ENCODE measurements around the gene TPST1. TPM values are rescaled to one million over a fixed set of nuclear protein-coding genes. Genes with fewer than 3 reads are reported as not detected.

The TPST1 gene
- total RNA-seq, 4 donors from 2014 or later, result 24.5 to 60.4 (median 28.2) TPM

DNA sequence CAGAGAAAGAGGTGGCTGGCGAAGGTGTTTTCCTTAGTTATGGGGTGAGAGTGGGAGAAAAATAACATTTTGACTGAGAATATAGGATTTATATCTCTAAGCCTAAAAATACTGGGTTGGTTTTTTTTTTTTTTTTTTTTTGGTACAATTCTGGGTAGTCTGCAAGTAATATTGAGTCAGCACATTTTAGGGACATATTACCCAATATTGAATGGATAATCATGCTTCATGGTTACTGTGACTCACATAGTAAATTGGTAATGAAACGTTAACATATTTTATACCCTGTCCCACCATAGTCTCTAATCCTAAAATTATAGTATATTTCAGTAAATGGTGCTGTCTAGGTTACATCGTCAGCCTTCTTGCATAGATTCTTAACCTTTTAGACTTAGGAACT lies 91.4 kb downstream of the TPST1 start:
- Histone ChIP-seq H3K4me3 (replicated peaks in 1 of 3) (no peak overlapping the region), H3K9me3 (no peaks in the 10 kb centered on the region), H3K36me3 (no peaks in the 10 kb centered on the region), H3K27ac (no peak overlapping the region), H3K27me3 (no peaks in the 10 kb centered on the region), H3K4me1 (peaks cover 7% of the 10 kb centered on the region in 2 donors)
- intact Hi-C loops (cut with DNase I), result no loop called here
- no peak for TF ChIP-seq POLR2A (IDR thresholded peaks at IDR 0.05)
- TF ChIP-seq, protein P1, sequence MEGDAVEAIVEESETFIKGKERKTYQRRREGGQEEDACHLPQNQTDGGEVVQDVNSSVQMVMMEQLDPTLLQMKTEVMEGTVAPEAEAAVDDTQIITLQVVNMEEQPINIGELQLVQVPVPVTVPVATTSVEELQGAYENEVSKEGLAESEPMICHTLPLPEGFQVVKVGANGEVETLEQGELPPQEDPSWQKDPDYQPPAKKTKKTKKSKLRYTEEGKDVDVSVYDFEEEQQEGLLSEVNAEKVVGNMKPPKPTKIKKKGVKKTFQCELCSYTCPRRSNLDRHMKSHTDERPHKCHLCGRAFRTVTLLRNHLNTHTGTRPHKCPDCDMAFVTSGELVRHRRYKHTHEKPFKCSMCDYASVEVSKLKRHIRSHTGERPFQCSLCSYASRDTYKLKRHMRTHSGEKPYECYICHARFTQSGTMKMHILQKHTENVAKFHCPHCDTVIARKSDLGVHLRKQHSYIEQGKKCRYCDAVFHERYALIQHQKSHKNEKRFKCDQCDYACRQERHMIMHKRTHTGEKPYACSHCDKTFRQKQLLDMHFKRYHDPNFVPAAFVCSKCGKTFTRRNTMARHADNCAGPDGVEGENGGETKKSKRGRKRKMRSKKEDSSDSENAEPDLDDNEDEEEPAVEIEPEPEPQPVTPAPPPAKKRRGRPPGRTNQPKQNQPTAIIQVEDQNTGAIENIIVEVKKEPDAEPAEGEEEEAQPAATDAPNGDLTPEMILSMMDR (IDR thresholded peaks at IDR 0.05), result no peak
- DNase-seq, result no peak
- WGBS, 2 donors, result 91 to 92% methylated on average over 3 of the region's 3 CpGs

DNA sequence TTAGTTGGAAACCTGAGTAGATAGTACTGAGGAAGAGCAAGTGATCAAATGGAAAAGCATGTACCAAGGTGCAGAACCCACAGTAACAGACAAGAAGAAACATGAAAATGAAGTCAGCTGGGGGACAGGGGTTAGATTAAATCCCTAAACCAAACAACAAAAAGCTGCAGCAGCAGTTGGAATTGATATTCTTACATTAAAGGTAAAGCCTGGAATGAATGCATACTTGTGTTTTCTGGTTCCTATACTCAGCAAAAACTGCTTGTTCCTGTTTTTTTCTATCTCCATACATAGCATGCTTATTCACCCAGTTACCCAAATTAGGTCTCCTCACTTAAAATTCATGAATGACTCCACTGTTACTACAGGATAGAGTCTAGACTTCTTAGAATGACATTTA lies 92.4 kb downstream of the TPST1 start:
- Histone ChIP-seq H3K36me3 (no peaks in the 10 kb centered on the region), H3K4me3 (replicated peaks in 1 of 3) (no peak overlapping the region), H3K27ac (no peak overlapping the region), H3K9me3 (no peaks in the 10 kb centered on the region), H3K4me1 (peaks cover 16% of the 10 kb centered on the region in 2 donors), H3K27me3 (no peaks in the 10 kb centered on the region)
- TF ChIP-seq, protein P1 (IDR thresholded peaks at IDR 0.05), result no peak
- TF ChIP-seq POLR2A (IDR thresholded peaks at IDR 0.05), result no peak
- no peak for DNase-seq
- intact Hi-C loops (cut with DNase I), result no loop called here

DNA sequence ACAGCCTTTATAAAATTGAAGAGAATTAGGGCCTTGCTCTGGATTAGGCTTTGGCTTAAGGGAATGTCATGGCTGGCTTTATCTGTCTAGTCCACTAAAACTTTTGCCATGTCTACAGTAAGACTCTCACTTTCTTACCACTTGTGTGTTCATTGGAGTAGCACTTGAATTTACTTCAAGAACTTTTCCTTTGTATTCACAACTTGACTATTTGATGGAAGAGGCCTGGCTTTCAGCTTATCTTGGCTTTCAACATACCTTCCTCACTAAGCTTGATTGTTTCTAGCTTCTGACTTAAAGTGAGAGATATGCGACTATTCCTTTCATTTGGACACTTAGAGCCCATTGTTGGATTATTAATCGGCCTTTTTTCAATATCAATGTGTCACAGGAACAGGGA lies 96.1 kb downstream of the TPST1 start:
- Histone ChIP-seq H3K27me3 (no peaks in the 10 kb centered on the region), H3K36me3 (no peaks in the 10 kb centered on the region), H3K4me3 (replicated peaks in 1 of 3) (no peak overlapping the region), H3K4me1 (peaks cover 37 to 41% of the 10 kb centered on the region in 2 donors), H3K27ac (peak overlapping the region in 2 of 3 donors; percentile 8 to 32), H3K9me3 (no peaks in the 10 kb centered on the region)
- DNase-seq, result no peak
- 31 to 46% methylated on average over 2 of the region's 2 CpGs for WGBS, 2 donors
- intact Hi-C loops (cut with DNase I), result no loop called here
- no peak for TF ChIP-seq POLR2A (IDR thresholded peaks at IDR 0.05)
- TF ChIP-seq, protein P1 (IDR thresholded peaks at IDR 0.05), result no peak

DNA sequence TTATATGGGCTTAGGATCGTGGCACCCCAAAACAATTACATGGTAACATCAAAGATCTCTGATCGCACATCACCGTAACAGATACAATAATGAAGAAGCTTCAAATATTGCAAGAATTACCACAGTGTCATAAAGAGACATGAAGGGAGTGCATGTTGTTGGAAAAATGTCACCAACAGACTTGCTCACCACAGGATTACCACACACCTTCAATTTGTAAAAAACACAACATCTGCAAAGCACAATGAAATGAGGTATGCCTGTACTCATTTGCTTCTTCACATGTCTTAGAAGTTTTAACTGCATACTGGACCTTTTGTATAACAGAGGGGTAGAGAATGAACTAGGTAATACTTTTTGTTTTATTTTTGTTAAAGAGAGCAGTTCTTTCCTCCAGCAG lies 96.6 kb downstream of the TPST1 start:
- H3K27me3 ChIP-seq, result no peaks in the 10 kb centered on the region
- no peak overlapping the region for H3K4me3 ChIP-seq (replicated peaks in 1 of 3)
- no peaks in the 10 kb centered on the region for H3K36me3 ChIP-seq
- DNase-seq, result no peak
- intact Hi-C loops (cut with DNase I), result no loop called here
- H3K27ac ChIP-seq, result peak overlapping the region; percentile 8 to 32 (median 15)
- H3K4me1 ChIP-seq, result peaks cover 37 to 41% of the 10 kb centered on the region in 2 donors
- H3K9me3 ChIP-seq, result no peaks in the 10 kb centered on the region
- WGBS, 2 donors, result 88 to 89% methylated on average over 3 of the region's 3 CpGs
- TF ChIP-seq, protein P1 (IDR thresholded peaks at IDR 0.05), result no peak
- no peak for TF ChIP-seq POLR2A (IDR thresholded peaks at IDR 0.05)

DNA sequence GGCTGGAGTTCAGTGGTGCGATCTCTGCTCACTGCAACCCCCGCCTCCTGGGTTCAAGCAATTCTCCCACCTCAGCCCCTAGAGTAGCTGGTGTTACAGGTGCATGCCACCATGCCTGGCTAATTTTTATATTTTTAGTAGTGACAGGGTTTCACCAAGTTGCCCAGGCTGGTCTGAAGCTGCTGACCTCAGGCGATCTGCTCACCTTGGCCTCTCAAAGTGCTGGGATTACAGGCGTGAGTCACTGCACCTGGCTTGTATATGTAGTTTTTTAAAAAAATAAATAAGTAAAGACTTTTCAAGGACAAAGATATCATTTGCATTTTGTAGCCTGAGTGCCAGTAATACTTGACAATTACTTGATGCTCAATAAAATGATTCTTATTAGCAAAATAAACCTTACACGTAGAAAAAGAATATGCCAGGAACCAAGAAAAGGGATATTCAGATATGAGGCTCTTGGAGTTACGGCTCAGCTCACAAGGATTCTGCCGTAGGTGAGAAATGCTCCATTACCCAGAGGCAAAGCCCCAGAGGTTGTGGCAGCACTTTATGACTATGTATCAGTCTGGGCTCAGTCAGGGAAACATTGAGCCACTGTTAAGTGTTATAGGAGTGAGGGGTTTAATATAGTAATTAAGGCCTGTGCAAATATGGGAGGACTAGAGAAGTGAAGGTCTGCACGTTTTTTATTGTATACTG lies 98.5 kb downstream of the TPST1 start:
- Histone ChIP-seq H3K36me3 (no peaks in the 10 kb centered on the region), H3K4me3 (replicated peaks in 1 of 3) (no peak overlapping the region), H3K9me3 (no peaks in the 10 kb centered on the region), H3K27me3 (no peaks in the 10 kb centered on the region), H3K27ac (peak overlapping the region; percentile 24 to 29 (median 24)), H3K4me1 (peaks cover 37 to 44% of the 10 kb centered on the region in 2 donors)
- TF ChIP-seq, protein P1 (IDR thresholded peaks at IDR 0.05), result no peak
- no peak for TF ChIP-seq POLR2A (IDR thresholded peaks at IDR 0.05)
- intact Hi-C loops (cut with DNase I), result no loop called here
- peak; percentile 43 to 59 for DNase-seq
- WGBS, 2 donors, result 57 to 67% methylated on average over 8 of the region's 8 CpGs

Measured in thyroid gland (tissue), 4 donors.